ENCODE data around the gene CYP24A1. TPM values are rescaled to one million over a fixed set of nuclear protein-coding genes. Genes with fewer than 3 reads are reported as not detected.

Gene CYP24A1
- polyA plus RNA-seq, 4 donors, result 0.03 to 0.07 TPM; not detected in 2

DNA sequence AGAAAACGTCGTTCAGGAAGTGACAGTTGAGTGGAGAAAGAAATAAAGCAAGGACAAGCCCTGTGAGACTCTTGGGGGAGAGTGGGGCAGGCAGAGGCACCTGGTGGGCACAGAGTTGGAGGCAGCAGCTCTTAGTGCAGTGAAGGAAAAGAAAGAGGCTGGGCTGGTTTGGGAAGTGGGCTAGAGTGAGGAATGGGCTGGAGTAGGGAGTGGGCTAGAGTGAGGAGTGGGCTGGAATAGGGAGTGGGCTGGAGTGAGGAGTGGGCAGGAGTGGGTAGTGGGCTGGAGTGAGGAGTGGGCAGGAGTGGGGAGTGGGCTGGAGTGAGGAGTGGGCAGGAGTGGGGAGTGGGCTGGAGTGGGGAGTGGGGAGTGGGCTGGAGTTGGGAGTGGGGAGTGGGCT, 59.7 kb downstream of the CYP24A1 start:
- FAIRE-seq (no peak), DNase-seq (no peak)
- Histone ChIP-seq H3K4me3 (ENCODE audit: low read depth in 1 of 3, low read length in 3 of 3) (no peak overlapping the region), H3K27me3 (ENCODE audit: control insufficient read depth in 3 of 3, insufficient read depth in 3 of 3, low read length in 3 of 3) (no peaks in the 10 kb centered on the region), H3K9me3 (ENCODE audit: control insufficient read depth in 2 of 2, insufficient read depth in 1 of 2, low read depth in 1 of 2, low read length in 1 of 2) (peaks cover 0 to 4% of the 10 kb centered on the region in 2 donors), H3K36me3 (ENCODE audit: control insufficient read depth in 3 of 3, insufficient read depth in 2 of 3, low read depth in 1 of 3, low read length in 3 of 3) (no peaks in the 10 kb centered on the region), H3K4me1 (ENCODE audit: control insufficient read depth in 3 of 3, insufficient read depth in 2 of 3, low read depth in 1 of 3, low read length in 2 of 3) (peaks cover 3 to 12% (median 7%) of the 10 kb centered on the region in 3 donors), H3K27ac (ENCODE audit: low read depth in 1 of 3, low read length in 2 of 3) (peak overlapping the region in 1 of 3 donors; percentile 21)
- 53 to 68% (median 63%) methylated on average over 2 of the region's 2 CpGs for WGBS, 3 donors

DNA sequence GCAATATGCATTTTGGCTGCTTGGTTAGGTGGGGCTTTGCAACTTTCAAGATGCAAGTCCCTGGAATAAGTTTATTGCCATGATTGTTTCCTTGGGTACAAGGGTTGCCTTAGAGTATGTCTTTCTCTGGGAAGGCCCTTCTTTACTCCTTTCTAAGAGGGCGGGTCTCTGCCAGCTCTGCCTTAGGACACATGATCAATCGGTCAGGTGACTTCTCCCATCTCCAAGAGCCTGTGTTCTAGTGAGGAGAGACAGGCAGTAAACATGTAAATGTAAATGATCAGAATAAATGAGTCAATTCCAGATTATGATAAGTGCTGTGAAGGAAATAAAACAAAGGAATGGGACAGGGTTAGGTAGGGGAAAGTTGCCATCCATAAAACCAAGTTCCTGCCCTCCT, 60.2 kb downstream of the CYP24A1 start:
- no peak overlapping the region for H3K4me3 ChIP-seq (ENCODE audit: low read depth in 1 of 3, low read length in 3 of 3)
- H3K27ac ChIP-seq (ENCODE audit: low read depth in 1 of 3, low read length in 2 of 3), result peak overlapping the region in 1 of 3 donors; percentile 21
- peaks cover 3 to 12% (median 7%) of the 10 kb centered on the region in 3 donors for H3K4me1 ChIP-seq (ENCODE audit: control insufficient read depth in 3 of 3, insufficient read depth in 2 of 3, low read depth in 1 of 3, low read length in 2 of 3)
- no peaks in the 10 kb centered on the region for H3K36me3 ChIP-seq (ENCODE audit: control insufficient read depth in 3 of 3, insufficient read depth in 2 of 3, low read depth in 1 of 3, low read length in 3 of 3)
- peaks cover 0 to 4% of the 10 kb centered on the region in 2 donors for H3K9me3 ChIP-seq (ENCODE audit: control insufficient read depth in 2 of 2, insufficient read depth in 1 of 2, low read depth in 1 of 2, low read length in 1 of 2)
- 26 to 60% (median 54%) methylated on average over 2 of the region's 2 CpGs for WGBS, 3 donors
- H3K27me3 ChIP-seq (ENCODE audit: control insufficient read depth in 3 of 3, insufficient read depth in 3 of 3, low read length in 3 of 3), result no peaks in the 10 kb centered on the region
- no peak for FAIRE-seq
- peak; percentile 72 to 90 for DNase-seq

DNA sequence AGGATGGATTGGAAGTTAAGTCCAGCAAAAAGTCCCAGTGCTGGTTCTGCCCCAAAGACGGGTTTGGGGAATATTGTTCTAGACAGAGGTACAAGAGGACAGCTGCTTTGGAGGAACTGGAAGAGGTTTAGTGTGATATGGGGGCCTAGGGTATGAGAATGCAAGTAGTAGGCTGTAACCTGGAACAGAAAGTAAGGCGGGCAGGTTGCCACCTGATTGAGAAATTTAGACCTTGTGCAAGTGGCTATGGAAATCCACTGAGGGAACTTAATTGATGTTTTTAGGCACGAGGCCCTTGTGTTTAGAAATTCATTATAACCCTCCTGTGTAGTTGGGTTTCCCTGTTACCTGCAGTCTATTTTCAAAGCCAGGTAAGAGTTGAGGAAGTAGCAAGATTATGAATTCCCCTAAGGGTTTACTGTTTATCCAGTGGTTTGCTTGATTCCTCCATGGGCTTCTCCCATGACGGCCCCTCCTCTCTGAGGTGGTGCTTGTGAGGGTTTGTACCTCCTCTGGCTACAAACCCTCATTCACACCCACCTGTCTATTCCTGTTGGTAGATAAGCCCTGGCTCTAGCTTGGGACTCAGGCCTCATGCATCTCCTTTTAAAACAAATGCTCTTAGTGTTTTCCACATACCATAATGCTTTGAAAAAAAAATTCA, 61.4 kb downstream of the CYP24A1 start:
- WGBS, 3 donors, result 73 to 83% (median 81%) methylated on average over 4 of the region's 4 CpGs
- H3K4me1 ChIP-seq (ENCODE audit: control insufficient read depth in 3 of 3, insufficient read depth in 2 of 3, low read depth in 1 of 3, low read length in 2 of 3), result peaks cover 3 to 23% (median 10%) of the 10 kb centered on the region in 3 donors
- DNase-seq (peak in 1 of 2 donors; percentile 32), FAIRE-seq (no peak)
- no peaks in the 10 kb centered on the region for H3K36me3 ChIP-seq (ENCODE audit: control insufficient read depth in 3 of 3, insufficient read depth in 2 of 3, low read depth in 1 of 3, low read length in 3 of 3)
- H3K27me3 ChIP-seq (ENCODE audit: control insufficient read depth in 3 of 3, insufficient read depth in 3 of 3, low read length in 3 of 3), result no peaks in the 10 kb centered on the region
- no peak overlapping the region for H3K27ac ChIP-seq (ENCODE audit: low read depth in 1 of 3, low read length in 2 of 3)
- no peak overlapping the region for H3K4me3 ChIP-seq (ENCODE audit: low read depth in 1 of 3, low read length in 3 of 3)
- H3K9me3 ChIP-seq (ENCODE audit: control insufficient read depth in 2 of 2, insufficient read depth in 1 of 2, low read depth in 1 of 2, low read length in 1 of 2), result peaks cover 0 to 4% of the 10 kb centered on the region in 2 donors

DNA sequence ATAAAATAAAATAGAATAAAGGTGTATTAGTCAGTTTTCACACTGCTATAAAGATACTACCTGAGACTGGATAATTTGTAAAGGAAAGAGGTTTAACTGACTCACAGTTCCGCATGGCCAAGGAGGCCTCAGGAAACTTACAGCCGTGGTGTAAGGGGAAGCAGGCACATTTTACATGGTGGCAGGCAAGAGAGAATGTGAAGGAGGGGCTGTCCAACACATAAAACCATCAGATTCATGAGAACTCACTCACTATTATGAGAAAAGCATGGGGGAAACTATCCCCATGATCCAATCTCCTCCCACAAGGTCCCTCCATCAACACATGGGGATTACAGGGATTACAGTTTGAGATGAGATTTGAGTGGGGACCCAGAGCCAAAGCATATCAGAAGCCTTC, 62.3 kb downstream of the CYP24A1 start:
- peaks cover 0 to 4% of the 10 kb centered on the region in 2 donors for H3K9me3 ChIP-seq (ENCODE audit: control insufficient read depth in 2 of 2, insufficient read depth in 1 of 2, low read depth in 1 of 2, low read length in 1 of 2)
- H3K27me3 ChIP-seq (ENCODE audit: control insufficient read depth in 3 of 3, insufficient read depth in 3 of 3, low read length in 3 of 3), result no peaks in the 10 kb centered on the region
- H3K4me3 ChIP-seq (ENCODE audit: low read depth in 1 of 3, low read length in 3 of 3), result no peak overlapping the region
- WGBS, 3 donors, result 85 to 90% (median 85%) methylated on average over 2 of the region's 2 CpGs
- no peaks in the 10 kb centered on the region for H3K36me3 ChIP-seq (ENCODE audit: control insufficient read depth in 3 of 3, insufficient read depth in 2 of 3, low read depth in 1 of 3, low read length in 3 of 3)
- DNase-seq (no peak), FAIRE-seq (no peak)
- peaks cover 3 to 27% (median 10%) of the 10 kb centered on the region in 3 donors for H3K4me1 ChIP-seq (ENCODE audit: control insufficient read depth in 3 of 3, insufficient read depth in 2 of 3, low read depth in 1 of 3, low read length in 2 of 3)
- H3K27ac ChIP-seq (ENCODE audit: low read depth in 1 of 3, low read length in 2 of 3), result no peak overlapping the region

DNA sequence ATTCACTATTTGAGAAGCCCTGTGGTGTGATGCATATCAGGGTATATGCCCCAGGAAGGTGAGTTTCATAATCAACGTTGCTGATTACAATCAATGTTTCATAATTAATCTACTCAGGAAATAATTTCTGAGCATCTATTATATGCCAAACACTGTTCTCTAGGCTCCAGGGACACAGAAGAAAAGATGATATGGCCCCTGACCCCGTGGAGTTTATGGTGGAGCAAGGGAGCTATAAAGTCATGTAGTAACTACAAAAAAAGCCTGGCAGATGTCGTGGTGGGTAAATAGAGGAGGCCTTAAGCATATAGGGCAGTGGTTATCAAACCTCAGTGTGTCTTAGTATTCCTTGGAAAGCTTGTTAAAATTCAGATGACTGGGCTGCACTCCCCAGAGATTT, 63.3 kb downstream of the CYP24A1 start:
- Histone ChIP-seq H3K4me1 (ENCODE audit: control insufficient read depth in 3 of 3, insufficient read depth in 2 of 3, low read depth in 1 of 3, low read length in 2 of 3) (peaks cover 3 to 27% (median 10%) of the 10 kb centered on the region in 3 donors), H3K27ac (ENCODE audit: low read depth in 1 of 3, low read length in 2 of 3) (no peak overlapping the region), H3K36me3 (ENCODE audit: control insufficient read depth in 3 of 3, insufficient read depth in 2 of 3, low read depth in 1 of 3, low read length in 3 of 3) (no peaks in the 10 kb centered on the region), H3K9me3 (ENCODE audit: control insufficient read depth in 2 of 2, insufficient read depth in 1 of 2, low read depth in 1 of 2, low read length in 1 of 2) (peaks cover 0 to 4% of the 10 kb centered on the region in 2 donors), H3K4me3 (ENCODE audit: low read depth in 1 of 3, low read length in 3 of 3) (no peak overlapping the region), H3K27me3 (ENCODE audit: control insufficient read depth in 3 of 3, insufficient read depth in 3 of 3, low read length in 3 of 3) (no peaks in the 10 kb centered on the region)
- 26 to 47% (median 38%) methylated on average over 3 of the region's 3 CpGs for WGBS, 3 donors
- DNase-seq (no peak), FAIRE-seq (no peak)

DNA sequence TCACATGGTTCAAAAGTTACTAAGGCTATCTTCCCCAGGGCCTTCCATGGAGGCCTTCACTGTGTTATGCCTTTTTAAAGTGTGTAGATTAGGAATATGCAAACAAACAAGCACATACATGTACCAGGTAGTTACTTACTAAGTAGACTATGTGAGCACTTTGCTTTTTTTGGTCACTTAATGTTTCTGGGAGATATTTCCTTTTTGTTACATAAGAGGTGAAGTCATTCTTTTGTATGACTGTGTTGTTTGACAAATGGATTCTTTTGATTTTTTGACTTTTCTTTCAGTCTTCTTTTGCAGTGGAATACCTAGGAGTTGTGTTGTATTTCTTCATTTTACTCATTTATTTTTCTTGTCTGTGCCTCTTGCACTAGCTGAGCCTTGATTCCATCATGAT, 63.7 kb downstream of the CYP24A1 start:
- FAIRE-seq, result no peak
- Histone ChIP-seq H3K9me3 (ENCODE audit: control insufficient read depth in 2 of 2, insufficient read depth in 1 of 2, low read depth in 1 of 2, low read length in 1 of 2) (peaks cover 0 to 4% of the 10 kb centered on the region in 2 donors), H3K4me3 (ENCODE audit: low read depth in 1 of 3, low read length in 3 of 3) (no peak overlapping the region), H3K4me1 (ENCODE audit: control insufficient read depth in 3 of 3, insufficient read depth in 2 of 3, low read depth in 1 of 3, low read length in 2 of 3) (peaks cover 3 to 27% (median 10%) of the 10 kb centered on the region in 3 donors), H3K36me3 (ENCODE audit: control insufficient read depth in 3 of 3, insufficient read depth in 2 of 3, low read depth in 1 of 3, low read length in 3 of 3) (no peaks in the 10 kb centered on the region), H3K27me3 (ENCODE audit: control insufficient read depth in 3 of 3, insufficient read depth in 3 of 3, low read length in 3 of 3) (no peaks in the 10 kb centered on the region), H3K27ac (ENCODE audit: low read depth in 1 of 3, low read length in 2 of 3) (no peak overlapping the region)
- DNase-seq, result no peak

DNA sequence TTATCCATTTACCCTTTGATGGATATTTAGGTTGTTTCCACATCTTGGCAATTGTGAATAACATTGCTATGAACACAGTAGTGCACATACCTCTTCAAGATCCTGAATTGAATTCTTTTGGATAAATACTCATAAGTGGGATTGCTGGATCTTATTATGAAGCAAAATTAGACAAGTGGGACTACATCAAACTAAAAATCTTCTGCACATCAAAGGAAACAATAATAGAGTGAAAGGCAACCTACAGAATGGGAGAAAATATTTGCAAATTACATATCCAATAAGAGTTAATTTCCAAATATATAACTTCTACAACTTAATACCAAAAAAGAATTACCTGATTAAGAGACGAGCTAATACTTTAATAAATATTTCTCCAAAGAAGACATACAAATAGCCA, 65.0 kb downstream of the CYP24A1 start:
- Histone ChIP-seq H3K27me3 (ENCODE audit: control insufficient read depth in 3 of 3, insufficient read depth in 3 of 3, low read length in 3 of 3) (no peaks in the 10 kb centered on the region), H3K27ac (ENCODE audit: low read depth in 1 of 3, low read length in 2 of 3) (no peak overlapping the region), H3K36me3 (ENCODE audit: control insufficient read depth in 3 of 3, insufficient read depth in 2 of 3, low read depth in 1 of 3, low read length in 3 of 3) (no peaks in the 10 kb centered on the region), H3K4me1 (ENCODE audit: control insufficient read depth in 3 of 3, insufficient read depth in 2 of 3, low read depth in 1 of 3, low read length in 2 of 3) (peaks cover 0 to 31% (median 9%) of the 10 kb centered on the region in 3 donors), H3K4me3 (ENCODE audit: low read depth in 1 of 3, low read length in 3 of 3) (no peak overlapping the region), H3K9me3 (ENCODE audit: control insufficient read depth in 2 of 2, insufficient read depth in 1 of 2, low read depth in 1 of 2, low read length in 1 of 2) (peaks cover 0 to 4% of the 10 kb centered on the region in 2 donors)
- WGBS, 3 donors, result 82 to 88% (median 85%) methylated on average over 1 of the region's 1 CpG
- DNase-seq, result no peak
- peak; percentile 23 for FAIRE-seq

DNA sequence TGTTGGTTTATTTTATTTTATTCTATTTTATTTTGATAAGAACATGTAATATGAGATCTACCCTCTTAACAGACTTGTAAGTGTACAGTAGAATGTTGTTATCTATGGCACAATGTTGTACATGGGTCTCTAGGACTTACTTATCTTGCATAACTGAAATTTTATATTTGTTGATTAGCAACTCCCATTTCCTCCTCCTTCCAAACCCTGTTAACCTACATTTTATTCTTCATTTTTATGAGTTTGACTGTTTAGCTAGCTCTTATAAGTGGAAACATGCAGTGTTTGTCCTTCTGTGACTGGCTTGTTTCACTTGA, 65.5 kb downstream of the CYP24A1 start:
- DNase-seq (no peak), FAIRE-seq (no peak)
- no peak overlapping the region for H3K4me3 ChIP-seq (ENCODE audit: low read depth in 1 of 3, low read length in 3 of 3)
- H3K27me3 ChIP-seq (ENCODE audit: control insufficient read depth in 3 of 3, insufficient read depth in 3 of 3, low read length in 3 of 3), result no peaks in the 10 kb centered on the region
- H3K4me1 ChIP-seq (ENCODE audit: control insufficient read depth in 3 of 3, insufficient read depth in 2 of 3, low read depth in 1 of 3, low read length in 2 of 3), result peaks cover 0 to 28% (median 8%) of the 10 kb centered on the region in 3 donors
- peak overlapping the region; percentile 32 to 68 (median 36) for H3K27ac ChIP-seq (ENCODE audit: low read depth in 1 of 3, low read length in 2 of 3)
- peaks cover 0 to 4% of the 10 kb centered on the region in 2 donors for H3K9me3 ChIP-seq (ENCODE audit: control insufficient read depth in 2 of 2, insufficient read depth in 1 of 2, low read depth in 1 of 2, low read length in 1 of 2)
- no peaks in the 10 kb centered on the region for H3K36me3 ChIP-seq (ENCODE audit: control insufficient read depth in 3 of 3, insufficient read depth in 2 of 3, low read depth in 1 of 3, low read length in 3 of 3)
